Activated CD4-positive, alpha-beta T cell treated with anti-CD3 and anti-CD28 coated beads for 24 hours (primary cell): ENCODE results near the gene BCDIN3D.
"Not testable (repeated sequence)": the region's sequence is repeated elsewhere in the genome, so short reads cannot be mapped to it uniquely, and the experiment has no call there.

ENCODE experiments used
- DNase-seq, 2 donors: peaks; one replicate each; pipeline ENCODE4 v3.0.0-alpha.2; 2020; ENCODE audit warnings: low read depth in 2 of 2

The BCDIN3D gene

DNA sequence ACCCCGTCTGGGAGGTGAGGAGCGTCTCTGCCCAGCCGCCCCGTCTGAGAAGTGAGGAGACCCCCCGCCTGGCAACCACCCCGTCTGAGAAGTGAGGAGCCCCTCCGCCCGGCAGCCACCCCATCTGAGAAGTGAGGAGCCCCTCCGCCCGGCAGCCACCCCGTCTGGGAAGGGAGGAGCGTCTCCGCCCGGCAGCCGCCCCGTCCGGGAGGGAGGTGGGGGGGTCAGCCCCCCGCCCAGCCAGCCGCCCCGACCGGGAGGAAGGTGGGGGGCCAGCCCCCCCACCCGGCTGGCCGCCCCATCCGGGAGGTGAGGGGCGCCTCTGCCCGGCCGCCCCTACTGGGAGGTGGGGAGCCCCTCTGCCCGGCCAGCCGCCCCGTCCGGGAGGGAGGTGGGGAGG lies 18.0 kb upstream of the BCDIN3D start:
- DNase-seq: not testable (repeated sequence)

DNA sequence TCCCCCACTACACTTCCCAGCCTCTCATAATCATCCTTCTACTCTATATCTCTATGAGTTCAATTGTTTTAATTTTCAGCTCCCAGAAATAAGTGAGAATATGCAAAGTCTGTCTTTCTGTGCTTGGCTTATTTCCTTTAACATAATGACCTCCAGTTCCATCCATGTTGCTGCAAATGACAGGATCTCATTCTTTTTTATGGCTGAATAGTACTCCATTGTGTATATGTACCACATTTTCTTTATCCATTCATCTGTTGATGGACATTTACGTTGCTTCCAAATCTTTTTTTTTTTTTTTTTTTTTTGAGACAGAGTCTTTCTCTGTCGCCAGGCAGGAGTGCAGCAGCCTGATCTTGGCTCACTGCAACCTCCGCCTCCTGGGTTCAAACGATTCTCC lies 13.0 kb upstream of the BCDIN3D start:
- DNase-seq: not testable (repeated sequence)

DNA sequence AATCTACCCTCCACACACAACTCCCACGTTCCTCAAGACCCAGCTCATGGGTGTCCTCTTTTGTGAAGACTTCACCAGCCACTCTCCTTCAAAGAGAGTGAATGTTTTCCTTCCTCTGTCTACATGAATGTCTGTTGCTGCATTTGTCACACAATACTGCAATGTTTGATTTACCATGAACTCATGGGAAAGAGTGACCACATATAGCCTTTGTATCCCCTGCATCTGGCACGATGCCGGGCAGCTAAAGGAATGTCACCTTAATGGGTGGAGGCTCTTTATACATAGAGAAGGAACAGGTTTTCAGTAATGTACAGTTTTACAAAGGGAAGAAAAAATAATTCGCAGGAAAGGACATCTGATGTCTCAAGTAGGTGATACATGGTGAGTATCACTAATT lies 12.1 kb upstream of the BCDIN3D start:
- DNase-seq: no peak

GRCh38 chr12:49853671-49854070 lies 10.8 kb upstream of the BCDIN3D start:
- no peak for DNase-seq

DNA sequence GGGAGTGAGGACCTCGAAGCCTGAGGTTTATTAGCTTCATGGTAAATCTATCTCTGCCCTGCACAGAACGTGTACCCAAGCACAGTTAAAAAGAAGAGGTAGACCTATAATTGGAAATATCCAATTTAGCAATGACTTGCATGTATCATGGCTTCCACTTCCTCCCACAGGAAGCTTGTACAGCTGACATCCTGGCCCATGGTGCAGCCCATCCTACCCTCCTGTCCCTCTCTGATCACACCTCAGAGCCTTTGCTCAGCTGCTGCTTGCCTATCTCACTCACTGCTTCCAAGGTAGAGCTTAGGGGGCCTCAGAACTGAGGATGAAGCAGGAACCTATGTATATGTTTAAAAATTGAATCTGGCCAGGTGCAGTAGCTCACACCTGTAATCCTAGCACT lies 4.3 kb upstream of the BCDIN3D start:
- no peak for DNase-seq

DNA sequence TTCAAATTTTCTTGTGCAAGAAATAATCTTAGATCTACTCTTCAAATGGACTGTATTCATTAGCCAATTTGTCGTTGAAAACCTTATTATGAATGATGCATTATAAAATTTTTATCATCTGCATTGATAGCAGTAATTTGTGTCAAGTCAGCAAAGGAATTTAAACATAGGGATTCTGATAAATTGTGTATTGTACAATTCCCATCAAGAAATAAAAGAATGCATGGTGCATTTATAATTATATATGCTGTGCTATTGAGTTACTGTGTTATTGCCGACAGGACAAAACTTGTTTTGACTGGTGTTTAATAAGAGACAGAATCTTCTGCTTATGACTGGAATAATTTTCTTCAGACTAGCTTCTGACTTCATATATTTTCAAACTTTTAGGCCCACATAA lies 3.1 kb upstream of the BCDIN3D start:
- no peak for DNase-seq

DNA sequence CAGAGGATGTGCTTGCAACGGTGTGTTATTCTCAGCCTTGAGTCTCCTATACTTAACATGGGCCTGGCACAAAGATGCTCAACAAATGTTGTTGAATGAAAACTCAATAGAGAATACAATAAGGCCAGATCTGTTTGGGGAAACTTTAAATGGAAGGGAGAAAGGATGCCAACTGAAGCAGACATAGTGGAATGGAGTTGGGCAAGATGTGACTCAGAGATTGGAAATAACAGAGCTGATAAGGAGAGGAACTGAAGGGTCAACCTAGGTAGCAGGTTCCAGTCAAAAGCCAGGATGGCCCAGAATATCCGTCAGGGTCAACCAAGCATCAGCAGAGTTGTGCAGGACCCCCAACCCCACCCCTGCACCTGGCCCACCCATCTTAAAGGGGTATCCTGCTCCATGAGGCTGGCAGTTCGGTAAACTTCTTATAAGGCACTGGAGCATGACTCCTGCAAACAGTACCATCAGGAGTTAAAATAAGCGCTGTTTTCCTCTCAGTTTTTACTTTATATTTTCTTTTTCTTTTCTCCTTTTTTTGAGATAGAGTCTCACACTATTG lies 1.1 kb upstream of the BCDIN3D start:
- DNase-seq: no peak

GRCh38 chr12:49843411-49843810 lies 505 bp upstream of the BCDIN3D start:
- no peak for DNase-seq

DNA sequence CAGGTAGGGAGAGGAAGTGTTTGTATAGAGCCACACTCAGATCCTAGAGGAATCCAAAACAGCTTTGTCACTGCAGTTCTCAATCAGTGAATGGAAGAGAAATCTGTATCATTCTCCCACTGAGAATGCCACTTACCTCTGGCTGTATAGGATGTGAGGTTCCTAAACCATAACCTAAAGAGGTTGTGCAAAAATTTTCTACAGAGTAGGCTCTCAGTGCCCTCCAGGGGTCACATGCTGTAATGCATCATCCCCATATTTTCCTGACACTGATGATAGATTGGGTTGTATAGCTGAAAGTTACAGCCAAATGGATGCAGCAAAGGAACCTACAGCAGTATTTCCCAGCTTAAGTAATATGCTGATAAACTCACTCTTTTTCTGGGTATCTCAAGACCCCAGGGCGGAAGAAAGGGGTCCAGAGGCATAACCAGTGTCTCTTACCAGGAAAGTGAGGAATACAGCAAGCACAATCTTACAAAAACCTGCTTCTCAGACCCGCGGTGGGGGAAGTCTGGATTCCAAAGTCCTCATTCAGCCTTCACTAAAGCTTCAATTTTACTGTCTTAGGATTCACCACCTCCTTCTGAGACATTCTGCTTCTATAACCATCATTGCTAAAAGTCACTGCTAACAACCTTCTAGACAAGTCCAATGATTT lies 3.8 kb downstream of the BCDIN3D start:
- DNase-seq: no peak

- DNase-seq: no peak
Observed at GRCh38 chr12:49832836-49833421, 10.0 kb downstream of the BCDIN3D start.

- DNase-seq: no peak
Observed at GRCh38 chr12:49831717-49832116, 11.2 kb downstream of the BCDIN3D start.

DNA sequence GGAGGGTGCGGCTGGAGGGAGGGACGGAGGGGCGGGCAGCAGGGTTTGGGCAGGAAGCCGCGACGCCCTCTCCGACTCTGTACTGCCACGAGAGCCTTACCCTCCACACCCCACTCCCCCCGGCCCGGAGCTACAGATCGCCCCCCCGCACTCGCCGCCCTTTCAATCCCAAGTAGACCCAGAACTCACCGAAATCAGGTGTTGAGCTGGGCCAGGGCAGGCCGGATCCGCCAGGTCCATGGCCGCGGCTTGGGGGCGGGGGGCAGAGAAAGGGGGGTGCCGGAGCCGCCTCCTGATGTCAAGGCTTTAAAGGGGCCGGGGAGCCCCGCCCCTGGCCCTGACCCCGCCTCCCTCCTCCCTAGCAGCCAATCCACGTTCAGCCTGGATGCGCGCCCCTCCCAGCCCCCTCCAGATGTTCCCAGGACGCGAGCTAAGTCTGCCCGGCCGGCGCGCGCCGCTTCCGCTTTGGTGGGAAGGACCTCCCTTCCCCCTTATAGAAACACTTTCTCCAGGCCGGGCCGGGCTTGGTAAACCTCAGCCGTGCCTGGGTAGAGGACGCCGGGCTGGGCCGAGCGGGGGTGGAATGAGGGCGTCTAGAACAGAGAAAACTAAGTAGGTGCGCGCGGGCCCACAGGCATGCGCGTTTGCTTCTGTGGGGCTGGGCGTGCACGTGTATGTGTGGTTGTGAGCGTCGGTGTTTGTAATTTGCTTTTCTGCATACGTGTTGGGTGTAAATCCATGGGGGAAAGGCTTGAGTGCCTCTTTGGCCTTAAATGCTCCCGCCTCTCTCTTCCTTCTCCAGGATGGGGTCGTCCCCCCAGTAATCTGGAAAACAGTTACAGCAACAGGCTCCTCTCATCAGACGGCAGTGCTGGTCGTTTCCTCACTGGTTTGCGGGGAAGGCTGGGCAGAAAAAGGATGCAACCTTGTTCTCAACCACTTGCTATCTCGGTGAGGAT lies 14.5 kb downstream of the BCDIN3D start, which contains the start of gene NCKAP5L:
Gene NCKAP5L (minus strand): TSS at position 281 of the 959 bp plus-strand sequence. CDS start 24,369 bp downstream, outside the sequence.
- peak; percentile 89 to 92 for DNase-seq

- no peak for DNase-seq
Observed at GRCh38 chr12:49827401-49828099, 15.4 kb downstream of the BCDIN3D start.

DNA sequence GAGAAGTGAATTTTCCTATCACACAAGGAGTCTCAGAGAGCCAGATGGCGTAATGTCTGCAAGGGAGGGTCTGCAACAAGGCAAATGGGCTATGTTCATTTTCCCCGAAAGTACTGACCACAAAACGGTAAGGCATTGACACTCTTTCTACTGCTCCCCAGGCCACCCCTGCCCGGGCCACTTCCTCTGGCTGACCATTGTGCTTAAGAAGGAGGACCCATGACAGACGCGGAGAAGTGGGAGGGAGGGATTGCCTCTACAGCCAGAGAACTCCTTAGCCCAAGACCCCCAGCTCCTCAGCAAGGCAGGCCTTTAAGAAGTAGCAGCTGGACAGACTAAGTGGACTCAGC lies 15.9 kb downstream of the BCDIN3D start:
- DNase-seq: no peak

- DNase-seq: no peak
Observed at GRCh38 chr12:49825971-49826421, 16.9 kb downstream of the BCDIN3D start.

DNA sequence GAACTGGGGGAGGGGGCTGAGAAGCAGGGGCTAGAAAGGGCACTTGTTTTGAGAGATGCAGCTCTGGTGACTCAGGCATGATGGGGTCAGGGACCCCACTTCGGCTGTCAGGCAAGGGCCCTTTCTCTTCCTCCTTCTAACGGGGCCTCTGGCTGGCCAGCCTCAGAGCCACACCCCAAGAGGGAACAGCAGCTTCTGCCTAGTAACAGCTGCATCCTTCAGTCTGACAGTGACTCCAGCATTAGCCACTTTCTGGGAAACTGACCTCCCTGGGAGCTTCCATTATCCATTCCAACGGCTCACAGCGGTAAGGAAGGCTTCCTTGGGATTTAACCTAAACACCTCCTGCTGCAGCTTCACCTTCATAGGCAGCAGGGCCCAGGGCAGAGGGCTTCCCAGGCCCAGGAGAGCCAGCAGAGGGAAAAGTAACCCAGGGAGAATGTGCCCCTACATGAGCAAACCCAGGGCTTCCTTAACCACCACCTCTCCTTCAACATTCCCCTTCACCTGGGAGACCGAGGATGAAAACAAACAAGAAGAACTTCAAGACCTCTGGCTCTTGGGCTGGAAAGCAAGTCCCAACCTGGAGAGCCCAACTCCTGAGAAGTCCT lies 17.4 kb downstream of the BCDIN3D start:
- no peak for DNase-seq

GRCh38 chr12:49824895-49825294 lies 18.0 kb downstream of the BCDIN3D start:
- no peak for DNase-seq

- DNase-seq: no peak
Observed at GRCh38 chr12:49824416-49824815, 18.5 kb downstream of the BCDIN3D start.

GRCh38 chr12:49823951-49824350 lies 19.0 kb downstream of the BCDIN3D start:
- DNase-seq: no peak

- DNase-seq: no peak
Observed at GRCh38 chr12:49823350-49823749, 19.6 kb downstream of the BCDIN3D start.
